Urinary bladder (tissue), 4 donors: ENCODE data around the gene TXLNG. TPM values are rescaled to one million over a fixed set of nuclear protein-coding genes. Genes with fewer than 3 reads are reported as not detected.

Experiments
- DNase-seq: peaks from one replicate; pipeline ENCODE4 v3.0.0-alpha.2; 2015; ENCODE audit errors: extremely low spot score
- H3K27ac ChIP-seq: one replicate; pipeline ENCODE4 v1.5.1; 2013; ENCODE audit warnings: low read depth, mild to moderate bottlenecking, moderate library complexity
- H3K36me3 ChIP-seq: one replicate; pipeline ENCODE4 v1.6.1; 2013; ENCODE audit warnings: mild to moderate bottlenecking, moderate library complexity; ENCODE audit not compliant: insufficient read depth
- H3K4me1 ChIP-seq: one replicate; pipeline ENCODE4 v1.6.1; 2013; ENCODE audit warnings: mild to moderate bottlenecking, moderate library complexity; ENCODE audit not compliant: insufficient read depth
- H3K4me3 ChIP-seq: one replicate; pipeline ENCODE4 v1.5.1; 2013; ENCODE audit warnings: low read depth, low read length
- WGBS: extraction: QIAGEN DNeasy Blood & Tissue Kit; methylation state at CpG from one replicate; pipeline ENCODE4 v1.1.7; 2013; 5-methylcytosine and 5-hydroxymethylcytosine counted together
- polyA plus RNA-seq: library from polyadenylated mRNA; stranded (reverse); fragments of 200-250 nt; gene quantifications from one replicate; pipeline ENCODE4 v1.2.3, GENCODE V29; 2013
- small RNA-seq: library from RNA; depleted of rRNA; stranded (forward); fragments of <200 nt; gene quantifications from one replicate; pipeline ENCODE3, GENCODE V24; 2014
- total RNA-seq: library from RNA; depleted of rRNA; stranded (reverse); fragments of >200 nt; gene quantifications from one replicate; pipeline ENCODE4 v1.2.3, GENCODE V29; 2014
- donor health status: healthy with polysubstance abuse.
- donor health status: healthy.

The TXLNG gene
- total and polyA plus RNA-seq, 2 donors: 8.5 to 12.2 TPM

DNA sequence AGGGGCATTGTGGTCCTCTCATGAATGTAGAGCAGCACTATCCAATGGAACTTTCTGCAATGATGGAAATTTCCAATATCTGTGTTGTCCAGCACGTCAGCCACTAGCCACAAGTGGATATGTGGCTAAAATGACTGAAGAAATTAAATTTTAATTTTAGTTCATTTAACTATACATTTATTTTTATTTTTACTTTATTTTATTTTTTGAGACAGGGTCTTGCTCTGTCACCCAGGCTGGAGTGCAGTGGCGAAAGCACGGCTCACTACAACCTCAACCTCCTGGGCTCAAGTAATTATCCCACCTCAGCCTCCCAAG lies 97.2 kb downstream of the TXLNG start:
- Histone ChIP-seq H3K27ac (no peak overlapping the region), H3K4me3 (no peak overlapping the region), H3K4me1 (no peaks in the 10 kb centered on the region), H3K36me3 (no peaks in the 10 kb centered on the region)
- DNase-seq: no peak
- 79% methylated on average over 3 of the region's 3 CpGs for WGBS

DNA sequence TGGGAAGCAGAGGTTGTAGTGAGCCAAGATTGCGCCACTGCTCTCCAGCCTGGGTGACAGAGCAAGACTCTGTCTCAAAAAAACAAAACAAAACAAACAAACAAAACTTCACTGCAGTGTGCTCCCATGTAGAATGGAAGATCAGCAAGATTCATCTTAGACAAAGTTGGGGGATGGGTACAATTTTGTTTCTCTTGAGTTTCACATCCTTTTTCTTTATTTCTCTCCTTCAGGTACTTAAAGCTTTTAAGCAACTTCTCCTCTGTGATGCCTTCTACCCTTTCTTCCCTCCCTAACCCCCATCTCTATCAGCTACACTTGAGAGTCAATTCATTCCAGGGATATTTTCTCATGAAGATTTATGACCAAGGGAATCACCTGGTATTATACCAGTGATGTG lies 99.4 kb downstream of the TXLNG start:
- Histone ChIP-seq H3K36me3 (no peaks in the 10 kb centered on the region), H3K4me1 (no peaks in the 10 kb centered on the region), H3K4me3 (no peak overlapping the region), H3K27ac (no peak overlapping the region)
- 100% methylated on average over 1 of the region's 1 CpG for WGBS
- DNase-seq: no peak

DNA sequence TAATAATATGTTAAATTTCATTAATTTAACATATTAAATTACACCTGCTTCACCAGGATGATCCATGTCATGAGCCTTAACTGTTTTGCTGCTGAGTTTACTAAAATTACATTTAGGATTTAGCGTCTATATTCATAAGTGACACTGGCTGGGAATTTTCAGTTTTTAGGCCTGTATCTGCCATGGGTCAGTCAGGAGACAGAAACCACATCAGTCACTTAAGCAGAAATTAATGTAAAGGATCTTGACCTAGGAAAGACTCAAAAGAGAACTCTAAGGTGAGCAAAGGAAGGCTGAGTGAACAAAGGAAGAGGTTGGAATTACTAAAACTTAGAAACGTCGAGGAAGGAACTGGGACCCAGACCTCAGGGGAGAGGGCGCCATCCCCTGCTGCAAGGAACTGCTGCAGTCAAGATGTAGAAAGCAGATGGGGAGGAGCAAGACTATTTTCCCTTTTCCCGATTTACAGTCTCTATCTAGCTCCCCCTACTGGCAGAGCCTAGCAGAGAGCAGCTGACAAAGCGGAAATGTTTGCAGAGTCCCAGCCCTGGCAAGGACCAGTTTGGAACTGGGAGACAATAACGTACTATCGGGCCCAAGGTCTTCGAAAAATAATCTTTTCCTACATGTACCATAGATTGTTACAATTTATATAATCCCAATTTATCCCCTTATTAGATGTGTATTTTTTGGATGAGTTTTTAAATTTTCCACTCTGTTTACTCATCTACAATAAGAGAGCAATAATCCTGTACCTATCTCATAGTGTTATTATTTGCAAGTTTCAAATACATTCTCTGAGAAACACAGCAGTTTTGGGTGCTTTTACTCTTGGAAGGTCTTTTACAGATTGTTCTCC lies 106.5 kb downstream of the TXLNG start:
- Histone ChIP-seq H3K36me3 (no peaks in the 10 kb centered on the region), H3K4me3 (no peak overlapping the region), H3K4me1 (no peaks in the 10 kb centered on the region), H3K27ac (no peak overlapping the region)
- WGBS: 12% methylated on average over 9 of the region's 9 CpGs
- DNase-seq: no peak

Small RNAs within 50 kb of the gene (small RNA-seq; reads per million reads assigned to genes)
- gene RNU4-6P: not detected
- gene RNU7-56P: not detected
- gene RPL12P49: not detected

Other genes with a start within 250 kb of the TXLNG start
- not detected for gene S100G, start 136.3 kb upstream of the TXLNG start, total RNA-seq
- not detected for gene S100G, start 136.3 kb upstream of the TXLNG start, polyA plus RNA-seq
- gene CTPS2, start 73.8 kb upstream of the TXLNG start, total RNA-seq: 38.8 TPM
- gene CTPS2, start 73.8 kb upstream of the TXLNG start, polyA plus RNA-seq: 9.9 TPM
- gene SYAP1, start 66.9 kb upstream of the TXLNG start, total RNA-seq: 29.9 TPM
- 9.5 TPM for gene SYAP1, start 66.9 kb upstream of the TXLNG start, polyA plus RNA-seq
- gene RBBP7, start 83.9 kb downstream of the TXLNG start, total RNA-seq: 128 TPM
- gene RBBP7, start 83.9 kb downstream of the TXLNG start, polyA plus RNA-seq: 121 TPM
- 15.6 TPM for gene REPS2, start 160.2 kb downstream of the TXLNG start, total RNA-seq
- 1.3 TPM for gene REPS2, start 160.2 kb downstream of the TXLNG start, polyA plus RNA-seq